Measurements from ENCODE around the gene ITPRID2.

DNA sequence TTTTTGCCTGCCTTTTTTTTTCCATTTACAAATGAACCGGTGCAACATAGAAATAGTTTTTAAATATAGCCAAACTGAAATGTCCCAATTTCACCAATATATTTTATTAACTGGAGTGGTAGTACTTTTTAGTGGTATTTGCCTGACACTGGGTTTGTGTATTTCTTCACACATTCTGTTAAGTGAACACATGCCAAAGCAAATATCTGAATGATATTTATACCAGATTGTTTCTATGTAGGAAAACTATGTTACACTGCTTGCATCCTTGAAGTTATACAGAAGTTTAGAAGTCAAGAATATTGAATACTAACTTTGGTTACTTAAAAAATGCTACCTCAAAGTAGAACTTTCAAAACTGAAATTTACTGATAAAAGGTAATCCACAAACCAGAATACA lies 19.4 kb upstream of the ITPRID2 start:
- TF ChIP-seq MAZ (IDR thresholded peaks at IDR 0.05; ENCODE audit: borderline replicate concordance, low read depth, low read length) = no peak
- TF ChIP-seq MAZ (CRISPR knock-in tag; IDR thresholded peaks at IDR 0.05; ENCODE audit: low read depth) = no peak
- TF ChIP-seq, protein P1, sequence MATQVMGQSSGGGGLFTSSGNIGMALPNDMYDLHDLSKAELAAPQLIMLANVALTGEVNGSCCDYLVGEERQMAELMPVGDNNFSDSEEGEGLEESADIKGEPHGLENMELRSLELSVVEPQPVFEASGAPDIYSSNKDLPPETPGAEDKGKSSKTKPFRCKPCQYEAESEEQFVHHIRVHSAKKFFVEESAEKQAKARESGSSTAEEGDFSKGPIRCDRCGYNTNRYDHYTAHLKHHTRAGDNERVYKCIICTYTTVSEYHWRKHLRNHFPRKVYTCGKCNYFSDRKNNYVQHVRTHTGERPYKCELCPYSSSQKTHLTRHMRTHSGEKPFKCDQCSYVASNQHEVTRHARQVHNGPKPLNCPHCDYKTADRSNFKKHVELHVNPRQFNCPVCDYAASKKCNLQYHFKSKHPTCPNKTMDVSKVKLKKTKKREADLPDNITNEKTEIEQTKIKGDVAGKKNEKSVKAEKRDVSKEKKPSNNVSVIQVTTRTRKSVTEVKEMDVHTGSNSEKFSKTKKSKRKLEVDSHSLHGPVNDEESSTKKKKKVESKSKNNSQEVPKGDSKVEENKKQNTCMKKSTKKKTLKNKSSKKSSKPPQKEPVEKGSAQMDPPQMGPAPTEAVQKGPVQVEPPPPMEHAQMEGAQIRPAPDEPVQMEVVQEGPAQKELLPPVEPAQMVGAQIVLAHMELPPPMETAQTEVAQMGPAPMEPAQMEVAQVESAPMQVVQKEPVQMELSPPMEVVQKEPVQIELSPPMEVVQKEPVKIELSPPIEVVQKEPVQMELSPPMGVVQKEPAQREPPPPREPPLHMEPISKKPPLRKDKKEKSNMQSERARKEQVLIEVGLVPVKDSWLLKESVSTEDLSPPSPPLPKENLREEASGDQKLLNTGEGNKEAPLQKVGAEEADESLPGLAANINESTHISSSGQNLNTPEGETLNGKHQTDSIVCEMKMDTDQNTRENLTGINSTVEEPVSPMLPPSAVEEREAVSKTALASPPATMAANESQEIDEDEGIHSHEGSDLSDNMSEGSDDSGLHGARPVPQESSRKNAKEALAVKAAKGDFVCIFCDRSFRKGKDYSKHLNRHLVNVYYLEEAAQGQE (IDR thresholded peaks at IDR 0.05; ENCODE audit: borderline replicate concordance in 1 of 2, low read depth in 1 of 2, low read length in 2 of 2) = no peak
- TF ChIP-seq HOXA9 (CRISPR knock-in tag; IDR thresholded peaks at IDR 0.05; ENCODE audit: borderline replicate concordance) = no peak
- TF ChIP-seq, protein P2, sequence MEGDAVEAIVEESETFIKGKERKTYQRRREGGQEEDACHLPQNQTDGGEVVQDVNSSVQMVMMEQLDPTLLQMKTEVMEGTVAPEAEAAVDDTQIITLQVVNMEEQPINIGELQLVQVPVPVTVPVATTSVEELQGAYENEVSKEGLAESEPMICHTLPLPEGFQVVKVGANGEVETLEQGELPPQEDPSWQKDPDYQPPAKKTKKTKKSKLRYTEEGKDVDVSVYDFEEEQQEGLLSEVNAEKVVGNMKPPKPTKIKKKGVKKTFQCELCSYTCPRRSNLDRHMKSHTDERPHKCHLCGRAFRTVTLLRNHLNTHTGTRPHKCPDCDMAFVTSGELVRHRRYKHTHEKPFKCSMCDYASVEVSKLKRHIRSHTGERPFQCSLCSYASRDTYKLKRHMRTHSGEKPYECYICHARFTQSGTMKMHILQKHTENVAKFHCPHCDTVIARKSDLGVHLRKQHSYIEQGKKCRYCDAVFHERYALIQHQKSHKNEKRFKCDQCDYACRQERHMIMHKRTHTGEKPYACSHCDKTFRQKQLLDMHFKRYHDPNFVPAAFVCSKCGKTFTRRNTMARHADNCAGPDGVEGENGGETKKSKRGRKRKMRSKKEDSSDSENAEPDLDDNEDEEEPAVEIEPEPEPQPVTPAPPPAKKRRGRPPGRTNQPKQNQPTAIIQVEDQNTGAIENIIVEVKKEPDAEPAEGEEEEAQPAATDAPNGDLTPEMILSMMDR (CRISPR knock-in tag; IDR thresholded peaks at IDR 0.05) = no peak
- TF ChIP-seq, protein P3, sequence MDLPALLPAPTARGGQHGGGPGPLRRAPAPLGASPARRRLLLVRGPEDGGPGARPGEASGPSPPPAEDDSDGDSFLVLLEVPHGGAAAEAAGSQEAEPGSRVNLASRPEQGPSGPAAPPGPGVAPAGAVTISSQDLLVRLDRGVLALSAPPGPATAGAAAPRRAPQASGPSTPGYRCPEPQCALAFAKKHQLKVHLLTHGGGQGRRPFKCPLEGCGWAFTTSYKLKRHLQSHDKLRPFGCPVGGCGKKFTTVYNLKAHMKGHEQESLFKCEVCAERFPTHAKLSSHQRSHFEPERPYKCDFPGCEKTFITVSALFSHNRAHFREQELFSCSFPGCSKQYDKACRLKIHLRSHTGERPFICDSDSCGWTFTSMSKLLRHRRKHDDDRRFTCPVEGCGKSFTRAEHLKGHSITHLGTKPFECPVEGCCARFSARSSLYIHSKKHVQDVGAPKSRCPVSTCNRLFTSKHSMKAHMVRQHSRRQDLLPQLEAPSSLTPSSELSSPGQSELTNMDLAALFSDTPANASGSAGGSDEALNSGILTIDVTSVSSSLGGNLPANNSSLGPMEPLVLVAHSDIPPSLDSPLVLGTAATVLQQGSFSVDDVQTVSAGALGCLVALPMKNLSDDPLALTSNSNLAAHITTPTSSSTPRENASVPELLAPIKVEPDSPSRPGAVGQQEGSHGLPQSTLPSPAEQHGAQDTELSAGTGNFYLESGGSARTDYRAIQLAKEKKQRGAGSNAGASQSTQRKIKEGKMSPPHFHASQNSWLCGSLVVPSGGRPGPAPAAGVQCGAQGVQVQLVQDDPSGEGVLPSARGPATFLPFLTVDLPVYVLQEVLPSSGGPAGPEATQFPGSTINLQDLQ (CRISPR knock-in tag; IDR thresholded peaks at IDR 0.05) = no peak
- TF ChIP-seq, protein P4, sequence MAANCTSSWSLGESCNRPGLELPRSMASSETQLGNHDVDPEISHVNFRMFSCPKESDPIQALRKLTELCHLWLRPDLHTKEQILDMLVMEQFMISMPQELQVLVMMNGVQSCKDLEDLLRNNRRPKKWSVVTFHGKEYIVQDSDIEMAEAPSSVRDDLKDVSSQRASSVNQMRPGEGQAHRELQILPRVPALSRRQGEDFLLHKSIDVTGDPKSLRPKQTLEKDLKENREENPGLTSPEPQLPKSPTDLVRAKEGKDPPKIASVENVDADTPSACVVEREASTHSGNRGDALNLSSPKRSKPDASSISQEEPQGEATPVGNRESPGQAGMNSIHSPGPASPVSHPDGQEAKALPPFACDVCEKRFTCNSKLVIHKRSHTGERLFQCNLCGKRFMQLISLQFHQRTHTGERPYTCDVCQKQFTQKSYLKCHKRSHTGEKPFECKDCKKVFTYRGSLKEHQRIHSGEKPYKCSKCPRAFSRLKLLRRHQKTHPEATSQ (CRISPR knock-in tag; IDR thresholded peaks at IDR 0.05; ENCODE audit: borderline replicate concordance) = no peak
- TF ChIP-seq ZNF619 (CRISPR knock-in tag; IDR thresholded peaks at IDR 0.05) = no peak
- no peak for TF ChIP-seq ZNF557 (CRISPR knock-in tag; IDR thresholded peaks at IDR 0.05)
- TF ChIP-seq MTF2 (CRISPR knock-in tag; IDR thresholded peaks at IDR 0.05; ENCODE audit: borderline replicate concordance) = no peak
- no peak for TF ChIP-seq GATAD2A (CRISPR knock-in tag; IDR thresholded peaks at IDR 0.05)
- no peak for TF ChIP-seq FOXK2 (IDR thresholded peaks at IDR 0.05)
- TF ChIP-seq POLR2AphosphoS5 (IDR thresholded peaks at IDR 0.05; ENCODE audit: low read depth, low read length) = no peak
- TF ChIP-seq HNF4G (IDR thresholded peaks at IDR 0.05; ENCODE audit: borderline replicate concordance, low read depth, low read length) = no peak
- no peak for TF ChIP-seq HNF4G (CRISPR knock-in tag; IDR thresholded peaks at IDR 0.05; ENCODE audit: borderline replicate concordance, low read depth)
